Measurements from ENCODE around the gene ZNF362.
"Not testable (repeated sequence)": the region's sequence is repeated elsewhere in the genome, so short reads cannot be mapped to it uniquely, and the experiment has no call there.

ZNF362 gene

GRCh38 chr1:33288976-33289857, 32.9 kb downstream of the ZNF362 start:
- Histone ChIP-seq H3K36me3 (ENCODE audit: control insufficient read depth, insufficient read depth, low read length) (peaks cover 23% of the 10 kb centered on the region), H3K4me3 (ENCODE audit: low read depth, low read length) (no peak overlapping the region), H3K4me1 (ENCODE audit: control insufficient read depth, insufficient read depth, low read length) (no peaks in the 10 kb centered on the region), H3K9ac (ENCODE audit: low read length) (no peak overlapping the region), H3K27ac (ENCODE audit: low read depth, low read length) (no peak overlapping the region), H3K27me3 (ENCODE audit: control insufficient read depth, insufficient read depth, low read length) (no peaks in the 10 kb centered on the region), H3K9me3 (ENCODE audit: control insufficient read depth, insufficient read depth, low read depth, low read length) (no peaks in the 10 kb centered on the region)

GRCh38 chr1:33289858-33290154, 33.5 kb downstream of the ZNF362 start:
- no peak overlapping the region for H3K4me3 ChIP-seq (ENCODE audit: low read depth, low read length)
- no peak overlapping the region for H3K9ac ChIP-seq (ENCODE audit: low read length)
- peaks cover 24% of the 10 kb centered on the region for H3K36me3 ChIP-seq (ENCODE audit: control insufficient read depth, insufficient read depth, low read length)

DNA sequence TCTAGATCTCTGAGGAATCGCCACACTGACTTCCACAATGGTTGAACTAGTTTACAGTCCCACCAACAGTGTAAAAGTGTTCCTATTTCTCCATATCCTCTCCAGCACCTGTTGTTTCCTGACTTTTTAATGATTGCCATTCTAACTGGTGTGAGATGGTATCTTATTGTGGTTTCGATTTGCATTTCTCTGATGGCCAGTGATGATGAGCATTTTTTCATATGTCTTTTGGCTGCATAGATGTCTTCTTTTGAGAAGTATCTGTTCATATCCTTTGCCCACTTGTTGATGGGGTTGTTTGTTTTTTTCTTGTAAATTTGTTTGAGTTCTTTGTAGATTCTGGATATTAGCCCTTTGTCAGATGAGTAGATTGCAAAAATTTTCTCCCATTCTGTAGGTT, 34.3 kb downstream of the ZNF362 start:
- not testable (repeated sequence) for H3K27ac ChIP-seq (ENCODE audit: low read depth, low read length); H3K4me1 ChIP-seq (ENCODE audit: control insufficient read depth, insufficient read depth, low read length)
- peaks cover 23% of the 10 kb centered on the region for H3K36me3 ChIP-seq (ENCODE audit: control insufficient read depth, insufficient read depth, low read length)

More at GRCh38 chr1:33289858-33290154, 33.5 kb downstream of the ZNF362 start:
- H3K27me3 ChIP-seq (ENCODE audit: control insufficient read depth, insufficient read depth, low read length) = no peaks in the 10 kb centered on the region
- no peaks in the 10 kb centered on the region for H3K9me3 ChIP-seq (ENCODE audit: control insufficient read depth, insufficient read depth, low read depth, low read length)
- no peaks in the 10 kb centered on the region for H3K4me1 ChIP-seq (ENCODE audit: control insufficient read depth, insufficient read depth, low read length)
- H3K27ac ChIP-seq (ENCODE audit: low read depth, low read length) = no peak overlapping the region

DNA sequence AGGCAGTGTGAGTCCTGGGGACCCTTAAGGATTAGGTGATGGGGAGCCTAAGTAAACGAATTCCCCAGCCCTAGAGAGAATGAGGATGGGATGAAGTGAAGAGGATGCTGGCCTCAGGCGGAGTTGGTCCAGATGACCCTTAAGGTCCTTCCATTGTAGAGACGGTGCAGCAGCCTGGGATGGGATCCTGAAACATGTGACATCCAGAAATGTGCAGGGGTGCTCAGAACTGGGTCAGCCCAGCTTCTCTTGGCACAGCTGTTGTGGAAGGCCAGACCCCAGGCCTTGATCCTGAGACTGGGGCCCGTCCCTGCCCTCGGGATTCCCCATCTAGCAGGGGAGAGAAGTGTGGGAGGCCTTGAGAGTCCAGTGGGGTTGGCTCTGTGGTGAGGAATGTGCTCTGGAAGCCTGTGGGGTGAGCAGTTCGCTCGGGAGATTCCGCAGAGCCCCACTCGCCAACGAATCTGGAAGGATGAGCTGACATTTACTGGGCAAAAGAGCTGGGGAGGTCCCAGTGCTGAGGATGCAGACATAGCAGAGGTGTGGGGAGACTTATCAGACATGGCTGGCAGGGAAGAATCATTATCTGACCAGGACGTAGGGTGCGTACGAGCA, 36.5 kb downstream of the ZNF362 start:
- peaks cover 4% of the 10 kb centered on the region; the same call in 1 of the 2 replicates for H3K4me1 ChIP-seq (ENCODE audit: control insufficient read depth, insufficient read depth, low read length)
- H3K27ac ChIP-seq (ENCODE audit: low read depth, low read length) = no peak overlapping the region
- H3K4me3 ChIP-seq (ENCODE audit: low read depth, low read length) = no peak overlapping the region
- H3K9me3 ChIP-seq (ENCODE audit: control insufficient read depth, insufficient read depth, low read depth, low read length) = no peaks in the 10 kb centered on the region
- no peaks in the 10 kb centered on the region for H3K27me3 ChIP-seq (ENCODE audit: control insufficient read depth, insufficient read depth, low read length)
- H3K36me3 ChIP-seq (ENCODE audit: control insufficient read depth, insufficient read depth, low read length) = peaks cover 36% of the 10 kb centered on the region
- H3K9ac ChIP-seq (ENCODE audit: low read length) = no peak overlapping the region

More for the DNA sequence above, 34.3 kb downstream of the ZNF362 start:
- H3K9ac ChIP-seq (ENCODE audit: low read length); H3K27me3 ChIP-seq (ENCODE audit: control insufficient read depth, insufficient read depth, low read length); H3K4me3 ChIP-seq (ENCODE audit: low read depth, low read length); H3K9me3 ChIP-seq (ENCODE audit: control insufficient read depth, insufficient read depth, low read depth, low read length): not testable (repeated sequence)

- Histone ChIP-seq H3K4me3 (ENCODE audit: low read depth, low read length) (no peak overlapping the region), H3K9me3 (ENCODE audit: control insufficient read depth, insufficient read depth, low read depth, low read length) (no peaks in the 10 kb centered on the region), H3K27ac (ENCODE audit: low read depth, low read length) (no peak overlapping the region), H3K36me3 (ENCODE audit: control insufficient read depth, insufficient read depth, low read length) (peaks cover 36% of the 10 kb centered on the region), H3K4me1 (ENCODE audit: control insufficient read depth, insufficient read depth, low read length) (peaks cover 4% of the 10 kb centered on the region; the same call in 1 of the 2 replicates), H3K9ac (ENCODE audit: low read length) (no peak overlapping the region), H3K27me3 (ENCODE audit: control insufficient read depth, insufficient read depth, low read length) (no peaks in the 10 kb centered on the region)
Observed at GRCh38 chr1:33294071-33295010, 38.0 kb downstream of the ZNF362 start.

- no peaks in the 10 kb centered on the region for H3K27me3 ChIP-seq (ENCODE audit: control insufficient read depth, insufficient read depth, low read length)
- H3K9me3 ChIP-seq (ENCODE audit: control insufficient read depth, insufficient read depth, low read depth, low read length) = no peaks in the 10 kb centered on the region
- H3K9ac ChIP-seq (ENCODE audit: low read length) = no peak overlapping the region
- peaks cover 4% of the 10 kb centered on the region; the same call in 1 of the 2 replicates for H3K4me1 ChIP-seq (ENCODE audit: control insufficient read depth, insufficient read depth, low read length)
- peaks cover 29% of the 10 kb centered on the region for H3K36me3 ChIP-seq (ENCODE audit: control insufficient read depth, insufficient read depth, low read length)
- H3K27ac ChIP-seq (ENCODE audit: low read depth, low read length) = no peak overlapping the region
- no peak overlapping the region for H3K4me3 ChIP-seq (ENCODE audit: low read depth, low read length)
Observed at GRCh38 chr1:33295023-33295422, 38.7 kb downstream of the ZNF362 start.

DNA sequence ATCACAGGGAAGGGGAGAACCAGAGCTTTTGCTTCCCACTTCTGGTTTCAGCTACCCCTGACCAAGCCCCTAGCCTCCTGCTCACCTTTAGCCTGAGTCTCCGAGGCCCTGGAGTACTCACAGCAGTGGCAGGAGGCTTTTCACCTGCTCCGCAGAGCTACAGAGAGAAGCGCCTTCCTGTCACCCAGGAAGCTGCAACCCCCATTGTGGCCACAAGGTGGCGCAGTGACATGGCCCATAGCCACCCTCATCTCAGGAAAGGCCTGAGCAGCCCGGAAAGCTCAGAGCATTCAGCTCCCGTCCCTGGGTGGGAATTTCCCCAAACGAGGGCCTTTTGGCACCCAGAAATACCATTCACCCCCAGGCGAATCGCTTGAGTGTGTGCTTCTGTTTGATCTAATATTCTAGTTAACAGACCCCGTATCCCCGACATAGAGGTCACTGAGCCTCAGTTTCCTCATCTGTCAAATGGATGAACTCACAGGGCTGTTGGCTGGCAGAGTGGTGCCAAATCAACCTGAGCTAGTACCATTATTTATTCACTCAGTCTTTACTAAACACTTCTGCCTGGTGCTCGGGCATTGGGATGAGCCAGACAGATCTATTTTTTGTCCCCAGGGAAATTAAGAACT, 39.3 kb downstream of the ZNF362 start:
- Histone ChIP-seq H3K36me3 (ENCODE audit: control insufficient read depth, insufficient read depth, low read length) (peaks cover 28% of the 10 kb centered on the region), H3K4me3 (ENCODE audit: low read depth, low read length) (no peak overlapping the region), H3K27me3 (ENCODE audit: control insufficient read depth, insufficient read depth, low read length) (no peaks in the 10 kb centered on the region)

DNA sequence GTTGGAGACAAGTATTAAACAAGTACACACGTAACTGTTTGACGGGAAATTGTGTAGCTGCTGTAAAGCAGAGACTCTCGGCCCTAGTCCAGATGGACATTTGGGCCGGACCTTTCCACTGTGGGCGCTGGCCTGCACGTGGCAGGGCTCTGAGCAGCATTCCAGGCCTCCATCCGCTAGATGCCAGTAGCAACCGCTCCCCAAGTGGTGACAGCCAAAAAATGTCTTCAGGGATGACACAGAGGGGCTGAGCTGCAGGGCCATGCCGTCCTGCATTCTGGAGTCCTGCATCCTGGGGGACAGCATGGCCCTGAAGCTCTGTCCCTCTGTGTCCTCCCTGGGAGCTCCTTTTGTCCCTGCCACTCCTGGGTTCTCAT, 39.8 kb downstream of the ZNF362 start:
- Histone ChIP-seq H3K27ac (ENCODE audit: low read depth, low read length) (no peak overlapping the region), H3K9me3 (ENCODE audit: control insufficient read depth, insufficient read depth, low read depth, low read length) (no peaks in the 10 kb centered on the region), H3K27me3 (ENCODE audit: control insufficient read depth, insufficient read depth, low read length) (no peaks in the 10 kb centered on the region), H3K9ac (ENCODE audit: low read length) (no peak overlapping the region), H3K36me3 (ENCODE audit: control insufficient read depth, insufficient read depth, low read length) (peaks cover 28% of the 10 kb centered on the region), H3K4me1 (ENCODE audit: control insufficient read depth, insufficient read depth, low read length) (peaks cover 7% of the 10 kb centered on the region; the same call in 1 of the 2 replicates), H3K4me3 (ENCODE audit: low read depth, low read length) (no peak overlapping the region)

More for the DNA sequence above, 39.3 kb downstream of the ZNF362 start:
- Histone ChIP-seq H3K9me3 (ENCODE audit: control insufficient read depth, insufficient read depth, low read depth, low read length) (no peaks in the 10 kb centered on the region), H3K27ac (ENCODE audit: low read depth, low read length) (no peak overlapping the region), H3K9ac (ENCODE audit: low read length) (no peak overlapping the region), H3K4me1 (ENCODE audit: control insufficient read depth, insufficient read depth, low read length) (peaks cover 7% of the 10 kb centered on the region; the same call in 1 of the 2 replicates)

DNA sequence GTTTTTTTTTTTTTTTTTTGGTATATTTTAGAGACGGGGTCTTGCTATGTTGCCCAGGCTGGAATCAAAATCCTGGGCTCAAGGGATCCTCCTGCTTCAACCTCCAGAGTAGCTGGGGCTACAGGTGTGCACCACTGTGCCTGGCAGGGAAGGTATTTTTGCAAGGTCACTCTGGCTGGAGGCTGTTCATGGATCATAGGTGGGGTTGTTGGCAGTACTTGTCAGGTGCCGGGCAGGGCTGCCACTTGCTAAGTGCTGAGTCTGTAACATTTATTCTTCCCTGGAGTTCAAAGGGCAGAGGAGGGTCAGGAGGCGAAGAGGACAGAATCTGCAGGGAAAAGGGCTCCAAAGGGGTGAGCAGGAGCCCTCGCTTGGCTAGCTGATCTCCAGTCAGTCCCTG, 40.5 kb downstream of the ZNF362 start:
- Histone ChIP-seq H3K4me3 (ENCODE audit: low read depth, low read length) (no peak overlapping the region), H3K27ac (ENCODE audit: low read depth, low read length) (no peak overlapping the region), H3K4me1 (ENCODE audit: control insufficient read depth, insufficient read depth, low read length) (peaks cover 7% of the 10 kb centered on the region; the same call in 1 of the 2 replicates), H3K9ac (ENCODE audit: low read length) (no peak overlapping the region), H3K9me3 (ENCODE audit: control insufficient read depth, insufficient read depth, low read depth, low read length) (peaks cover 2% of the 10 kb centered on the region; the same call in 1 of the 2 replicates), H3K27me3 (ENCODE audit: control insufficient read depth, insufficient read depth, low read length) (no peaks in the 10 kb centered on the region), H3K36me3 (ENCODE audit: control insufficient read depth, insufficient read depth, low read length) (peaks cover 28% of the 10 kb centered on the region)

DNA sequence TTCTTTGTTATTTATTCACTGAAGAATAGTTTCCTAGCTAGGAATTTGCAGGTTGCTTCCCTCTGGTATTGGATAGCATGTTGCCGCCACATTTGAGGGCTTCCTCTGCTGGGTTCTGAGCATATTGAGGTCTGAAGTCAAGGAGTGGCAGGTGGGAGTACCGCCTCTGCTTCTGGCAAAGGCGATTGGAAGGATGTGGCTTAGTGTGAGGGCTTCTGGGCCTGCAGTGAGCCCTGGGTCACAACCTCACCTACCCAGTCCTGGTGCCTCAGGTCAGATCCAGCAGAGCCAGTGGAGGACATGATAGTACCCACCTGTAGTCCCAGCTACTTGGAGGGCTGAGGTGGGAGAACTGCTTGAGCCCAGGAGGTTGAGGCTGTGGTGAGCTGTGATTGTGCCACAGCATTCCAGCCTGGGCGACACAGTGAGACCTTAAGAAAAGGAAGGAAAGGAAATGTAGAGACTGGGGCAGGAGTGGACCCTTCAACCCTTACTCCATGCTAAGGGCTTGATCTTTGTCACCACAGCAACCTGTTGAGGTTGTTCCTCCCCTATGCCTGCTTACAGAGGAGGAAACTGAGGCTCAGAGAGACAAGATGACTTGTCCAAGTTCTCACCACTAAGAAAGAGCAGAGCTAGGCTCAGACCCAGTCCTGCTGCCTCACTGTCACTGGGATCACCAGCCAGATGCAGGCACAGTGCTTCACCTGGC, 41.8 kb downstream of the ZNF362 start:
- Histone ChIP-seq H3K4me1 (ENCODE audit: control insufficient read depth, insufficient read depth, low read length) (peaks cover 7% of the 10 kb centered on the region; the same call in 1 of the 2 replicates), H3K4me3 (ENCODE audit: low read depth, low read length) (no peak overlapping the region), H3K9ac (ENCODE audit: low read length) (no peak overlapping the region), H3K27me3 (ENCODE audit: control insufficient read depth, insufficient read depth, low read length) (no peaks in the 10 kb centered on the region), H3K9me3 (ENCODE audit: control insufficient read depth, insufficient read depth, low read depth, low read length) (peaks cover 2% of the 10 kb centered on the region; the same call in 1 of the 2 replicates), H3K27ac (ENCODE audit: low read depth, low read length) (no peak overlapping the region), H3K36me3 (ENCODE audit: control insufficient read depth, insufficient read depth, low read length) (peaks cover 28% of the 10 kb centered on the region)

Data from HUES6 (cell line).